ENCODE data around the gene ELANE.
"Not testable (repeated sequence)": the region's sequence is repeated elsewhere in the genome, so short reads cannot be mapped to it uniquely, and the experiment has no call there.

- TF ChIP-seq CTCF (IDR thresholded peaks at IDR 0.05; ENCODE audit: poor library complexity); EZH2phosphoT487 (IDR thresholded peaks at IDR 0.05; ENCODE audit: low read depth, severe bottlenecking, unreplicated experiment); EZH2 (IDR thresholded peaks at IDR 0.05; ENCODE audit: borderline replicate concordance): not testable (repeated sequence)
These were observed 31.9 kb upstream of the ELANE start for GRCh38 chr19:820212-820611.

Measured in hepatocyte (in vitro differentiated cells).